Fibroblast of skin of right quadriceps (primary cell): ENCODE data around the gene PAX8.
A peak's percentile ranks its signal among the peaks of the same experiment; 100 is the strongest.

Source experiments
- DNase-seq: peaks from one replicate; pipeline ENCODE4 v3.0.0-alpha.2; 2013

PAX8 gene

DNA sequence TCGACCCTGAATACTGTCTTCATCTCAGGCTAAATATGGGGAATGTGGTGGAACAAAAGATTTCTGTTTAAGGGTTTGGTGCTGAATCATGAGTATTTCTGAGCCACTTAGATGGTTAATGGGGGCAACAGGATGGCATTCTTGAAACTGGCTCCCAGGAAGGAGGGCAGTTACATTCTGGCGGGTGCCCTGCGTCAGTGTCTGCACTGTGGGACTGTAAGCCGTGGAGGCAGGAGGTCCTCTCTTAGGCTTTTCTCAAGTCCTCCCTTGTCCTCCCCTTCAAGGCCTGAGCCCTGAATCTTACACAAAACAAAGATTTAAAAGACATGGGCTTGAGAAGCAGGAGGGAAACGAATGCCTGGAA lies 59.2 kb downstream of the PAX8 start:
- no peak for DNase-seq

DNA sequence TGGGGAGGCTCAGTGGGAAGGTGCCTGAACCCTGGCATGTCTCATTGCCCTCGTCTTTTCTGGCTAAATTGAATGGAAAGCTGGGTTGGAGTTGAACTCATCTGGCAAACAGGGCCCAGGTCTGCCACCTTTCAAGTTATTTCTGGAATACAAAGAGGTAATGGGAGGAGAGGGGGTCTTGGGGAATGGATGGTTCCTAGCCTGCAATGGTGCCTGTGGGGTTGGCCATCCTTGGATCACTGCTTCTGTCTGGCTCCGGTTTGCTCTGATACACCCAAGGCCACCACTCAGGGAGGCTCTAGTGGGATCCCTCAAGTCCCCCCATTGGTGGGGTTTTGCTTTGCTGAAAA lies 59.7 kb downstream of the PAX8 start:
- DNase-seq: no peak

DNA sequence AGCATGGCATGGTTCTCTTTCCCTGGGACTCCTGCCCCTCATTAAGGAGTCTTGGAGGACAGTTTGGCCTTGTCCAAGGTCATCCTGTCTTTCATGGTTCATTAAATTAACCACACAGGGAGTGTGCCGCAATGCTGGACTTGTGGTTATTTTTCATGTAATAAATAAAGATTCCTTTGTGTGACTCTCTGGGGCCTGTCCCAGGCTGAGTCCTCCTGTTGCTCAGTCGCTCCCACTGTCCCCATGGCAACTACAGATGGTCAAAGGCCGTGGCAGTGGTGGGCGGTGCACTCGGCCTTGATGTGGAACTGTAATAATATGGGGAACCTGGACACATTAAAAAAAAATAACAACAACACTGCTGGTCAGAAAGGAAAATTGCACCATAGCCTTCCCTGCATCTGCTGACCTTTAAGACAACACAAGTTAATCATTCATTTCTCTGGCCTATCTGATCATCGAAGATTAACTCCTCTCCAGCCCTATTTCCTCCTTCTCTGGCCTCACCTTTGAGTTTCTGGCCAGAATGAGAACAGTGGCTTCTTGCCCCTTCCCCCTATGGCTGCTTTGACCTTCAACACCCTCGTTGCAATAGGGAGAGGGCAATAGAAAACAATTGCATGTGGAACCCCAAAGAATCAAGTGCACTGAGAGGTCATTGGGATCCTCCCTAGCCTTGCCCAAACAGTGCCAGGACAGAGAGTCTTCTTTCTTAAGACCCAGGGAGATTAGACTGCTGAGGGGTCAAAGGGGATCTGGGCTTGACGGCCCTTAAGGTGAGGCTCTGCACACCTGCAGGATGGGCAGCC lies 60.2 kb downstream of the PAX8 start:
- DNase-seq: no peak

DNA sequence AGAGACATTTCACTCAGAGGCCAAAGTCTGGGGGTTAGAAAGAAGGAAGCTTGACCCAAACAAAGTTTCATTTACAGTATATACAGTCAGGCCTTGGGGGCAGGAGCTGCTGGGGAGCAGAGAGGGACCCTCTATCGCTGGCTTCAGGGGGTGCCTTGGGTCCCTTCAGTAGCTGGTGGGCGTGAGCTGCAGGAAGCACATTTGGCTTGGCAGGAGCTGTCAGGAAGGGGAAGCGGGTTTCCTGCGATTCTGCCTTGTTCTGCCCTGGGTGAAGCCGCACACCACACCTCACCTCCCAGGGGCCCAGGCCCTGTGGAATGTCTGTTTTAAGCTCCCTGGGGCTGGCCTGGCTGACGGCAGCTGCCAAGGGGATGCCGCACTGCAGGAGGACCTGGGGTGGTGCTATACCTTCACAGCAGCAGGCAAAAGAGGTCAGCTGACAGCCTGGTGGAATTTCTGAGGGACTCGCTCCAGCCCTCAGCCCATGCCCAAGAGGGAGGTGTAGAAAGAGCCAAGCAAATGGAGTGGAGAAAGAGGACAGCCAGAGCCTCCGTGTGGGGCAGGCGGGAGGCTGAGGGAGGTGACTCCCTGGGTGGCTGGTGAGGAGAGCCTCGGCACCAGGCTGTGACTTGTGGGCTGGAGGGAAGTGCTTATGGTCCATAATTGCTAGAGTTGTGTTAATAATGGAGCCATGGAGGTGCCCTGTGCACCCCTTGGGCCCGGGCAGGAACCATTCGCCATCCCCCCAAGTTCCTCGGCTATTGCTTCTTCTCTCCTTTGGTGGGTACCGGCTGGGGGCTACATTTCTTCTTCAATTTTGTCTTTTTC lies 61.1 kb downstream of the PAX8 start:
- no peak for DNase-seq

DNA sequence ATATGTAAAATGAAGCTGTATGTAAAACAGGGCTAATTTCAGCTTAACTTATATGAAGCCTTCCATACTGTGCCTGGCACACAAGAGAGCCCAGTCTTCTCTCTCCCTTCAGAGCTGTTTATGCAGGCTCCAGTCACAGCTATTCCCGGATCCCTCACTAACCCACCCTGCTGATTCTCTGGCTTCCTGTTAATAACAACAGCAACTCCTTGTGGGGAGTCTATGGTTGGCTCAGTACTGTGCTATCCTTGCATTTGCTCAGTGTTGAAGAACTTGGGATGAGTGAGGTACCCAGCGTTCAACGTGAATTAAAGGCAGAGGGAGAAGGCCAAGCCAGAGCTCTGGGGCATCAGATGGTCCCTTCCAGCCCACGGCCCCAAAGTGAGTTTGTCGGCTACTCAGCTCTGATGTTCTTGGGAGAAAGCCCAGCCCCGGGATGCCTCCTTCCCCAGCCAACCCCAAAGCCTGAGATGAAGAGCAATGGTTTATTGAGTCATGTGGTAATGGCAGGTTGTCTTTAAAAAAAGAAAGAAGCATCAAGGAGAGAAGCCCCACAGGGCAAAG lies 61.7 kb downstream of the PAX8 start:
- DNase-seq: no peak

DNA sequence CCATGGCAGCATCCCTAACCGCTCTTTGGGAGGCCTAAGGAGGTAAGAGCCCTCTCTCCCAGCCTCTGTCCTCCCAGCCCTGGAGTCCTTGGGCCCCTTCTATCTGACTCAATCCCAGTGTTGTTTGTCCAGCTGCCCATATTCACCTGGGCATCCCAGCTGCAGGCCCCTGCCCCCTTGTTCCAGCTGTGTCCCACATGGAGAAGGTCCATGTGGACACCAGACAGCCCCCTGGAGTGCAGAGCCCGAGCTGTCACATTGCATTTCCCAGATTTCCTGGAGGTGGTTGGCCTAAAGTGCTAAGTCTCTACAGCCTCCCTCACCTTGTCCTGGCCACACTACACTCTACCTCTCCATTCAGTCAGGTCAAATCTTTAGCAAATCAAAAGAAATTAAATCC lies 62.4 kb downstream of the PAX8 start:
- DNase-seq: no peak

DNA sequence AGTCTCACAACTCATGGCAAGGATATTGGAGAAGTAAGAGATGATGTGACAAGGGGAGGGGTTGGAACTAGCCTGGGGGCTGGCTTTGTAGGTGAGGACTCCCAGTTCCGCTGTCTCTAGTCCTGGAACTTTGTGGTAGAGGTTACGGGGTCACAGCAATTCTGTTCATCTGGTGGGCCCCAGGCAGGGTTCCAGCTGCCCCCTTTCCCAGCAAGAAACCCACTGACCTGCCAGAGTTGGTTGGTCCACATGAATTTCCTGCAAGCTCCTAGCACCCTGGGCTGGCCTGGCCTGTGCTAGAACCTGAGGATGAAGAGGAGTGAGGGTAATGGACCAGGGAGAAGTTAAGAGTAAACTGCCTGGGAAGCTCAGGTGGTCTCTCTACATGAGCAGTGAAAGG lies 63.7 kb downstream of the PAX8 start:
- DNase-seq: no peak

DNA sequence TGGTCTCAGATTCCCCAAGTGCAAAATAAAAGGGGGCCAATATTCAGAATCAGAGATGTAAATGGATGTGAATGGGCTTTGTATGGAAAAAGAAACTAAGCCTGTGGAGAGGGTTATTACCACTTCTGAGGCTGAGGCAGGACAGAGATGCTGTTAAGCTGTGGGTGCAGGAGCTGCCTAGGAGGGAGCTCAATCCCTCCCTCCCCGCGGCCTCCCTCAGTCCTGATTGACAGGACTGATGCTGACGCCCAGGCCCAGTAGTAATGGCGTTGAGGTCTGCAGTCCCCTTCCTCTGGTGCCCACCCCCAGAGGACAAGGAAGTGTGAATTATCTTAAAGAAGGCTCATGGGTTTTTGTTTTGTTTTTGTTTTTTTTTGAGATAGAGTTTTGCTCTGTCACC lies 64.6 kb downstream of the PAX8 start:
- DNase-seq: no peak

DNA sequence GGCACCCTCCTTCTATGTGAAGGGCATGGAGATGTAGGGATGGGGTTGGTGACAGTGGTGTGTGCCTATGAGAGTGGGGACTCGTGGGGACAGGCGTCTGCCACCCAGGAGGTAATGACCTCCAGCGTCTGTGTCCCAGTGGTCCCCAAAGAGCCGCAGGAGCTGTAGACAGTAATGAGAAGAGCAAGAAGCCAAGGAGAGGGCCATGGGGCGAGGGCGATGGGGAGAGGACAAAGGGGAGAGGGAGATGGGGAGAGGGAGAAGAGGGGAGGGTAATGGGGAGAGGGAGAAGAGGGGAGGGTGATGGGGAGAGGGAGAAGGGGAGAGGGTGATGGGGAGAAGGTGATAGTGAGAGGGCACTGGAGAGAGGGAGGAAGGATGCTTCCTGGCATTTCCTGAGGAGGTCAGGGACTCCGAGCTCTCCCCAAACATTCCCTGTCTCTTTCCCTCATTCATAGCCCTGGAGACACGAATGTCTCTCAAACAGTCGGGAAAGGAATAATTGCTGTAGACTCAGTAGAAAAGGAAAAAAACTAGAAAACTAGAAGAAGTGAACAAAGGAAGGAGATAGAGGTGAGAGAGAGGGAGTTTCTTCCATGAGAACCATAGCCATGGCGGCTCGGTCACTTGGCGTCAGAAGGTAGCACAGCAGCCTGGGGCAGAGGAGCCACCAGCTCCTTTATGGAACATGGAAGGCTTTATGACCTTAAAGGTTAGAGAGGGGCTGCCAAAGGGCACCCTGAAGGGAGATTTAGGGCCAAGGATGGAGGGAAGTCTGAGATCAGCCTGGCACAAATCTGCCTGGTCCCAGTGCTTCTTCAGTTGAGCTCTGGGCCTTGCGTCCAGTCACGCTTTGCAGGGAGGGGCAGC lies 65.4 kb downstream of the PAX8 start:
- no peak for DNase-seq

DNA sequence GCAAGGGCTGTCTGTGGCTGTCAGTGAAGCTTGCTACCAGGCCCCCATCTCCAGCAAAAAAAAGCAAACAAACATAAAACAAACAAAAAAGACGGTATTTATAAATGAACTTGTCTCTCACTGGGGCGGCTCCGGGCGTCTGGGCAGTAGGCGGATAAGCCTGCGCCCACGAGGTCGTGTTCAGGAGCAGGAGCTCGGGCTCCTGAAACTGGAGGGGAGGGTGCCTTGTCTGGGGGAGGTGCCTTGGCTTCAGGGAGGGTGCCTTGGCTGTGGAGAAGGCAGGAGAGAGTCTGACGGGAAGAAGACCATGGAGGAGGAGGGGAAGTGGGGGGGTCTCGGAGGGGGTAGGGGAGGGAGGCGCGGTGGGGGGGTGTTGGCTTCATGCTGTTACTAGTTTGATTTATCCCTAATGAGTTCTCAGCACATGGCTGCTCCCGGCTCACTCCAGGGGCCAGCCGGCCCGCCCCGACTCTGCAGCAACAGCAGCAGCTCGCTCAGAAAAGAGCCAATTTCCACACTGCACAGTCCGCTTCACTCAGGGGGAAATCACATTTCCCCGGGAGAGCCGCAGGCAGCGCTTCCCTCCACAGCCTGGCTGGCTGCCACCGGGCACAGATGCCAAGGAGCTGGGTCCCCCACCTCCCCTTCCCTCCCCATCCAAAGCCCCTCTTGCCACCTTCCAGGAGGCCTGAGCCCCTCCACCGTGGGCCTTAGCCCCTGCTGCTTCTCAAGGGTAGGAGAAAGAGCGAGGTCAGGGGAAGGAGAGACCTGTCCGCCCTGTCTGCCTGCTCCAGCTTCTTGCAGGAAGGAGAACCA lies 66.3 kb downstream of the PAX8 start:
- DNase-seq: peak; percentile 19

DNA sequence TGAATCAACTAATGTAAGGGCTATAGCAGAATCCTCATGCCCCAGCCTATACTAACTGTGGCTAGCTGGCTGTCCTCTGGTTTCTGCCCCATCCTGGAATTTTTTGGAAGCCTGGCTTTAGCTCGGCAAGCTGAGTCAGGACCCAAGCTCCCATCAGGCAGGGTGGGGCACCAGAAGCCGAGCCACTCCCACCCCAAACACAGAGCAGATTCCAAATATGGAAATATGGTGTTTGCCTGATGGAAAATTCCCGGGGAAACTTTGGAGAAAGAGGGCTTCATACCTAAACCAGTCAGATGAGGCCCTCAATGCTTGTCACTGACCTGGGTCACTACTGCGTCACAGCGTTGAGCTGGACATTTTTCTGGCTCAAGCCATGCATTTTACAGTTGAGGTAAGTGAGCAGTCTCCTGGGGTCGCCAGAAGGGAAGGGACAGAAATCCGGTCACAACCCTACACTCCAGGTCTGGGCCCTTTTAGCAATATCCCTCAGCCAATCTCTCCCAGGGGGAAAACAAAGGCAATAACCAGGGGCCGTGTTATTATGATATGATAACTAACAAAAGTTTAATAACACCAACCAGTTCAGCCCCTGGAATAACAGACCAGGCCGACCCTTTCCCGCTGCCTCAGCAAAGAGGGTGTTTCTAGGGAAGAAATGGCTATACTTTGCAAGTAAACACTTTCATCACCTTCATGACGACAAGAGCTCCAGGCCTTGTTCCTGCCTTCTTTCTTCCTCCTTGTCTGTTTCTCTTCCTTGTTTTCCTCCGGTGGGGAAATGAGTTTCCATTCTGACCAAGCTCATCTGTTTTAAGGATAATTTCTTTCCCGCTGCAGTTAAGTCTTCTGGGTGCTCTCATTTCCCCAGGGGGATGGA lies 67.3 kb downstream of the PAX8 start:
- DNase-seq: peak; percentile 83

DNA sequence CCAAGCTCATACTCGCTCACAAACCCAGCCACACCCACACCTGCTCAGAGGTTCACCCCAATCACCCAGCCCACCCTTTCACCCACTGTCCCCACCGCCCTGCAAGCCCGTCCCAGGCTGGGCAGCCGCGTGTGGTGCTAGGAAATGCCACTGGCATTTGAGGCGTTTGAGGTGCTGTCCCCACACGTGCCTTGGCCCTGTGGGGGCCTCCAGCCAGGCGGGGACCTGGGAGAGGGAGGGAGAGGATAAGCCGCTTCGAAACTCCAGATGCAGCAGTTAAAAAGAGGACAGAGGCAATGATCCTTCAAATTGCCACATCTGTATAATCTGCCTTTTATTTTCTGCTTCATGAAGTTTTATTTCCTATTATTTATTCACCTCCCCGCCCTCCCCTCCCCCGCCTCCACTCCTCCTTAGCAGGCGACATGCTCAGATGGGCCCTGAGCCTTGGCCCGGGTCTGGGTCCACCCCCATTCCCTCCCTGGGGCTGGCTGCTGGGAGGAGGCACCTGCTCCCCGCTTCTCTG lies 69.0 kb downstream of the PAX8 start:
- no peak for DNase-seq

DNA sequence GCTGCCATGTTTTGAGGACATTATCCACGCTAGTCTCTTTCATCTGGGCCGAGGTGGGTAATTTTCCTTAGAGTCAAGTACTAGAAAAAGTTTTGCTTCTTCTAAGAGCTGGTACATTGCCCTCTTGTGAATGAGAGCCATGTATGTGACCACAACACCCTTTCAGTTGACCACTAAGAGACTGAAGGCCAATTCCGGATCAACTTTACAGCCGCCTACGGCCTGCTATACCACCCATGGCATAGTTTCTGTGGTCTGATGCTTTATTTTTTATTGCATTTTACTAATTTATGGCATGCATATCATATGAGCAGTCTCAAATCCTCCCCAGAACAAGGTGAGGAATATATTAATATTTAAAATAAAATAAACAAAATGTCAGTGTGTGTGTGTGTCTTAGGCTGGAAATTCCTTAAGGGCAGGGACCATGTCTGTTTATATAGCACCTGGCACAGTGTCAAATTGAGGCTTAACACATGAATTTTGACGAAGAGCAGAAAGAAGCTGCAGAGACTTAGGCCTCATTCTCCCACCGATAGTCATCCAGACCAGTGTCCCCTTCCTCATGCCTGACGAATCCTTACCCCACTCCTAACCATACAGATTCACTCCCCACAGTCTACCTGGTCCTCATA lies 69.6 kb downstream of the PAX8 start:
- peak; percentile 56 for DNase-seq

DNA sequence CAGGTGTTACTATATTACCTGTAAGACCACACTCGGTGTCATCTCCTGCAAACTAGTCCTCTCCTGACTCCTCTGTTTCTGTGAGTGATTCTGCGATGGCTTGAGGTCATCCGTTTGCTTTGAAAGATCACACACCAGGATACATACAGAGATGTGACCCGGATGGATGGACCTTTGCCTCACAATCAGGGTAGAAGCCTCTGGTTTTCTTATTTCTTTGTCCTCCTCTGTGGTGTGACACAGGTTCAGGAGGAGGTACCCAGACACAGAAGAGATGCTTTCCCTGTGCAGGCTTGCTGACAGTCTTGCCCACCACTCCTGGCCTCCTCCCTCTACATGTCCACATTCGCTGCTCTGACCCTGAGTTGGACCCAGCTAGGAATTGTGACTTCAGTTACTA lies 70.3 kb downstream of the PAX8 start:
- DNase-seq: no peak

DNA sequence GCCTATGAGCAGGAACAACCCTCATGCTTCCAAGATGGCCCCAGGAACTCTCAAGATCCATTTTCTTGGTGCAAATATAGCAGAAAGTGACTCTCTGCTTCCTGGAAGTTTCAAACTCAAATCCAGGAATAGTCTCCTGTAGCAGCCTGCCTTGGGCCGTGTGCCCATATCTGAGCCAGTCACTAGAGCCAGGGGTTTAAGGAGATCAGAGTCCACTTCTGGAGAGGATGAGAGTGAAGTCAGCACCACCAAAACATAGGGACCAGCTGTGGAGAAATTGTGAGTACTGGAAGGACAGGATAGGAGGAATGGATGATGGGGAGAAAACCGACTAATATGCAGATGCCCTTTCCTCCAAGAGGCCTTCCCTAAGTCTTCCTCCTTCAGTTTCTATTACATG lies 71.7 kb downstream of the PAX8 start:
- no peak for DNase-seq

DNA sequence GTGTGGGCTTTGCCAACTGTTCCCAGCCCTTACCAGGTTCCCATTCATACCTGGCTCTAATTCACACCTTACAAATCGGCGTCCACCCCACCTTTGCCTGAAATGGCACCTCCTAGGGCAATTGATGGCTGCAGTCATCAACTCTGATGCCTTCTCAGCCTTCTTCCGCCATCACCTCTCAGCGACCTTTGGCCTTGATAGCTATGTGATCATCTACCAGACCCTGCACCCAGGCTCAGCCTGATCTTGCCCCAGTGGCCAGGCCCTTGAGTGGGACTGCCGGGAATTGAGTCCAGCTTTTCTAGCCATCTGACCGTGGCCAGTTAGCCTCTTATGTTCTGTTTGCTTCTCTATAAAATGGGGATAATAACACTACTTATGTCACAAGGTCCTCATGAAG lies 72.5 kb downstream of the PAX8 start:
- DNase-seq: no peak

DNA sequence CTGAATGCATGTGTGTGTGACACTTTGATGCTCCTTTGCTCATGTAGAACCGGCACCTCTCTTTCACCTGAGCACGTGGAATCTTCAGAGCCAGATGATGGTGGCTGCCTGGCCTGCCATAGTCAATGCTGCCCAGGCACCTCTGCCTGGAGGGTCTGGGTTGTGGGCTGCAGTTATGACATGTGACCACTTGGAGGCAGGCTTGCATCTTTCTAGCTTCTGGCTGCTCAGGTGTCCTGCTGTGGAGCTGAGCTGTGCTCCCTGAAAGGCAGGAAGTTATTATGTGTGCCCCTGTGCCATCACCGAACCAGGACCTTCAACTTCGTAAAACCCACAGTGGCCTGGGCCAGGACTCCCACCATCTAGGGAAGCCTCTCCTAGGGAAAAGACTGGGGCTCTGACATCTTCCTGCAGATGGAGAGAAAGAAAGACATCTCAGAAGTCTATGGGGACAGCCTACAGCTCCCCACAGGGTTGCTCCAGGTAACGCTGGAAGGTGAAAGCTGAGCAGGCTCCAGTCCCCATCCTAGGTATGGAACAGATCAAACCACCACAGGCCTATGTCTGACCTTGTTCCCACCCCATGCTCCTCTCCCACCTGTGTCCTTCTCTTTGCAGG lies 74.7 kb downstream of the PAX8 start:
- peak; percentile 61 for DNase-seq

DNA sequence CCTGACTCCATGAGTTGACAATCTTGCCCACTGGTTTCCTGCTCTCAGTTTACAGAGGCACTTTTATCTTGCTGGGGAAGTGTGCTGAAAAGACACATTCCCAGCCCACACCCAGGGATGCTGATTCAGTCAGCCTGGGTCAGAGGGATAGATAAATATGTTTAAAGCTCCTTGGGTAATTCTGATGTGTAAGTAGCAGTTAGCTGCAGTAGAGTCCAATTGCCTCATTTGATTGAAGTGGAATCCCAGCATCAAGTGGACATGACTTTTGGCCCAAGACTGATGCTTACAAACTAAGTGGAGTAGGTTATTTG lies 75.5 kb downstream of the PAX8 start:
- DNase-seq: no peak

DNA sequence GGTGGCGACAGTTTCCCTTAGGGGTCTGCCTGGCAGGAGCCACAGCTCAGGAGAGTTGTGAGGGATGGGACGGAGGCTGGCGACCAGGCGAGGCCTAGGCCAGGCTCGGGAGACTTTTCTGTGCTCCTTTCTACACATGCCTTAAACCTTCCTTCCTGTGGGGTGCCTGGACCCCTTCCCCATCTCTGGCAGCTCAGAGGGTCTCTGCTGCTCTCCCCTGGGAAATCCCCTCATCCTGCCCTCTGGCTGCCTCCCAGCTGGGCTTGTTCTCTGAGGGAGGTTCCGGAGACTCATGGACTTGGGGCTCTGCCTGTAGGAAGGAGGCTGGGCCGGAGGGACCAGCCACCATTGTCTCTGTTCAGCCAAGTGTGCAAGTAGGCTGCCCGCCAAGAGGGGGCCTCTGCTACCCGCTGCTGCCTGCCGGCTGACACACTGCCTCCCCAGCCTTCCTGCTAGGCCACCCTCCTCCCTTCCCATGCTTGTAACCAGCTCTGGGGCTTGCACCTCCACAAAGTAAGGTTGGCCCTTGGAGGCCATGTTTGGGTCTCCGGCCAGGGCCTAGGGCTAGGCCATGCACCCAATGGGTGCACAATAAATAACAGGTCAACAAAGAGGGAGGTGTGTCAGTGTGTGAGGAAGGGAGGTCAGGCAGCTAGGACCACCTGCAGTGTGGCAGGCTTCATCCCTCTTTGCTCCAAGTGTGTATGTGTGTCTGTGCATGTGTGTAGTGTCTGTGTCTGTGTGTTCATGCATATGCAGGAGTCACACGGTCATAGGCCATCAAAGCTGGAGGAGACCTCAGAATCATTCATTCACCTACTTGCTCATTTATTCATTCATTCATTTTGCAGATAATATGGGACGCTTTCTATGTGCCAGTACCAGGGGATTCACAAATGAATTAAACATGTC lies 76.2 kb downstream of the PAX8 start:
- DNase-seq: no peak
